Nephron (organoid): ENCODE data around the gene ONECUT1.
"Not testable (repeated sequence)": the region's sequence is repeated elsewhere in the genome, so short reads cannot be mapped to it uniquely, and the experiment has no call there.

Source experiments
- H3K27ac Mint-ChIP-seq, 3 experiments: 2 replicates each; pipeline ENCODE4 v1.8.0; 2020; ENCODE audit warnings: mixed read lengths in 3 of 3, mild to moderate bottlenecking in 2 of 3, moderate library complexity in 1 of 3
- H3K27me3 Mint-ChIP-seq: 2 replicates; pipeline ENCODE4 v1.8.0; 2021; ENCODE audit warnings: low read depth, mild to moderate bottlenecking, moderate library complexity, mixed read lengths
- H3K36me3 Mint-ChIP-seq: 2 replicates; pipeline ENCODE4 v1.8.0; 2020; ENCODE audit warnings: low read depth, mixed read lengths
- H3K4me1 Mint-ChIP-seq: 2 replicates; pipeline ENCODE4 v1.8.0; 2020; ENCODE audit warnings: mixed read lengths
- H3K4me3 Mint-ChIP-seq, 3 experiments: 2 replicates each; pipeline ENCODE4 v1.8.0; 2020; ENCODE audit warnings: mild to moderate bottlenecking in 3 of 3, mixed read lengths in 3 of 3, moderate library complexity in 2 of 3
- H3K9me3 Mint-ChIP-seq: 2 replicates; pipeline ENCODE4 v1.8.0; 2020; ENCODE audit warnings: mixed read lengths
- CTCF ChIP-seq, 3 experiments: fragments of 200-600 bp; sonication (generic); IDR thresholded peaks; one replicate each; pipeline ENCODE4 v1.5.0; 2021; ENCODE audit warnings: antibody characterized with exemption in 3 of 3; ENCODE audit not compliant: unreplicated experiment in 3 of 3

The ONECUT1 gene

GRCh38 chr15:52790169-52790708 lies at the start of gene ONECUT1:
Gene ONECUT1 (minus strand): TSS chr15:52790336. CDS start chr15:52789884, 452 bp downstream.
- H3K36me3 Mint-ChIP-seq: no peaks in the 10 kb centered on the region
- H3K9me3 Mint-ChIP-seq: peaks cover 4% of the 10 kb centered on the region
- H3K27ac Mint-ChIP-seq: no peak within 1 kb of the TSS
- H3K27me3 Mint-ChIP-seq: peaks cover 100% of the 10 kb centered on the region
- TF ChIP-seq CTCF (IDR thresholded peaks at IDR 0.05; ENCODE audit: unreplicated experiment in 3 of 3): no peak
- H3K4me1 Mint-ChIP-seq: peaks cover 18% of the 10 kb centered on the region
- peak within 1 kb of the TSS; percentile 85 to 88 (median 85) for H3K4me3 Mint-ChIP-seq

- TF ChIP-seq CTCF (IDR thresholded peaks at IDR 0.05; ENCODE audit: unreplicated experiment in 3 of 3): no peak
- H3K9me3 Mint-ChIP-seq: peaks cover 3% of the 10 kb centered on the region
- H3K4me3 Mint-ChIP-seq: no peak overlapping the region
- no peaks in the 10 kb centered on the region for H3K4me1 Mint-ChIP-seq
- no peak overlapping the region for H3K27ac Mint-ChIP-seq
- no peaks in the 10 kb centered on the region for H3K36me3 Mint-ChIP-seq
- H3K27me3 Mint-ChIP-seq: peaks cover 11% of the 10 kb centered on the region
Measured at GRCh38 chr15:52834379-52834778, 44.2 kb upstream of the ONECUT1 start.

GRCh38 chr15:52824169-52824942 lies 34.2 kb upstream of the ONECUT1 start:
- H3K4me1 Mint-ChIP-seq, H3K27ac Mint-ChIP-seq, H3K36me3 Mint-ChIP-seq, H3K4me3 Mint-ChIP-seq: not testable (repeated sequence)
- Mint-ChIP-seq H3K27me3 (peaks cover 31% of the 10 kb centered on the region), H3K9me3 (peaks cover 14% of the 10 kb centered on the region)

- no peak for TF ChIP-seq CTCF (IDR thresholded peaks at IDR 0.05; ENCODE audit: unreplicated experiment in 3 of 3)
- Mint-ChIP-seq H3K27me3 (peaks cover 43% of the 10 kb centered on the region), H3K9me3 (peaks cover 8% of the 10 kb centered on the region), H3K27ac (no peak overlapping the region), H3K4me1 (no peaks in the 10 kb centered on the region), H3K4me3 (no peak overlapping the region), H3K36me3 (no peaks in the 10 kb centered on the region)
Measured at GRCh38 chr15:52822475-52822874, 32.3 kb upstream of the ONECUT1 start.

GRCh38 chr15:52819253-52819652 lies 29.1 kb upstream of the ONECUT1 start:
- TF ChIP-seq CTCF (IDR thresholded peaks at IDR 0.05; ENCODE audit: unreplicated experiment in 3 of 3): no peak
- H3K27ac Mint-ChIP-seq: no peak overlapping the region
- H3K4me1 Mint-ChIP-seq: no peaks in the 10 kb centered on the region
- H3K9me3 Mint-ChIP-seq: peaks cover 8% of the 10 kb centered on the region
- H3K36me3 Mint-ChIP-seq: no peaks in the 10 kb centered on the region
- H3K4me3 Mint-ChIP-seq: no peak overlapping the region
- H3K27me3 Mint-ChIP-seq: peaks cover 50% of the 10 kb centered on the region

- H3K27me3 Mint-ChIP-seq: peaks cover 74% of the 10 kb centered on the region
- H3K36me3 Mint-ChIP-seq: not testable (repeated sequence)
Measured at GRCh38 chr15:52815899-52816298, 25.8 kb upstream of the ONECUT1 start.

GRCh38 chr15:52808996-52809395 lies 18.9 kb upstream of the ONECUT1 start:
- Mint-ChIP-seq H3K9me3 (no peaks in the 10 kb centered on the region), H3K4me1 (peaks cover 9% of the 10 kb centered on the region), H3K27ac (no peak overlapping the region), H3K27me3 (peaks cover 98% of the 10 kb centered on the region), H3K4me3 (no peak overlapping the region), H3K36me3 (no peaks in the 10 kb centered on the region)
- no peak for TF ChIP-seq CTCF (IDR thresholded peaks at IDR 0.05; ENCODE audit: unreplicated experiment in 3 of 3)

More at GRCh38 chr15:52815899-52816298, 25.8 kb upstream of the ONECUT1 start:
- not testable (repeated sequence) for H3K4me1 Mint-ChIP-seq, H3K4me3 Mint-ChIP-seq, H3K9me3 Mint-ChIP-seq, H3K27ac Mint-ChIP-seq
